ENCODE data around the gene SLC40A1.

Gene SLC40A1

GRCh38 chr2:189540551-189540950 lies 40.0 kb downstream of the SLC40A1 start:
- DNase-seq (ENCODE audit: low read depth in 2 of 2): no peak

- DNase-seq (ENCODE audit: low read depth in 2 of 2): no peak
These were observed 42.2 kb downstream of the SLC40A1 start for GRCh38 chr2:189538402-189538801.

GRCh38 chr2:189536830-189537229 lies 43.8 kb downstream of the SLC40A1 start:
- no peak for DNase-seq (ENCODE audit: low read depth in 2 of 2)

GRCh38 chr2:189534854-189535832 lies 45.4 kb downstream of the SLC40A1 start:
- DNase-seq (ENCODE audit: low read depth in 2 of 2): no peak

GRCh38 chr2:189533288-189534035 lies 47.1 kb downstream of the SLC40A1 start:
- no peak for DNase-seq (ENCODE audit: low read depth in 2 of 2)

- no peak for DNase-seq (ENCODE audit: low read depth in 2 of 2)
These were observed 49.5 kb downstream of the SLC40A1 start for GRCh38 chr2:189530965-189531637.

GRCh38 chr2:189528617-189529016 lies 52.0 kb downstream of the SLC40A1 start:
- no peak for DNase-seq (ENCODE audit: low read depth in 2 of 2)

- no peak for DNase-seq (ENCODE audit: low read depth in 2 of 2)
These were observed 52.6 kb downstream of the SLC40A1 start for GRCh38 chr2:189527812-189528592.

GRCh38 chr2:189527041-189527750 lies 53.4 kb downstream of the SLC40A1 start:
- DNase-seq (ENCODE audit: low read depth in 2 of 2): no peak

GRCh38 chr2:189526241-189526640 lies 54.3 kb downstream of the SLC40A1 start:
- no peak for DNase-seq (ENCODE audit: low read depth in 2 of 2)

- no peak for DNase-seq (ENCODE audit: low read depth in 2 of 2)
These were observed 55.8 kb downstream of the SLC40A1 start for GRCh38 chr2:189524746-189525145.

GRCh38 chr2:189522435-189523151 lies 58.0 kb downstream of the SLC40A1 start:
- DNase-seq (ENCODE audit: low read depth in 2 of 2): no peak

GRCh38 chr2:189521699-189522434 lies 58.7 kb downstream of the SLC40A1 start:
- DNase-seq (ENCODE audit: low read depth in 2 of 2): no peak

GRCh38 chr2:189519631-189520387 lies 60.8 kb downstream of the SLC40A1 start:
- no peak for DNase-seq (ENCODE audit: low read depth in 2 of 2)

GRCh38 chr2:189517847-189518535 lies 62.6 kb downstream of the SLC40A1 start:
- no peak for DNase-seq (ENCODE audit: low read depth in 2 of 2)

- DNase-seq (ENCODE audit: low read depth in 2 of 2): no peak
These were observed 64.0 kb downstream of the SLC40A1 start for GRCh38 chr2:189516546-189516945.

GRCh38 chr2:189515264-189515663 lies 65.3 kb downstream of the SLC40A1 start:
- no peak for DNase-seq (ENCODE audit: low read depth in 2 of 2)

GRCh38 chr2:189514104-189514503 lies 66.5 kb downstream of the SLC40A1 start:
- no peak for DNase-seq (ENCODE audit: low read depth in 2 of 2)

Data from activated CD8-positive, alpha-beta memory T cell treated with anti-CD3 and anti-CD28 coated beads for 4 hours (primary cell).